Activated CD4-positive, CD25-positive, alpha-beta regulatory T cell treated with anti-CD3 and anti-CD28 coated beads, Interleukin-2, amount 50 U/mL, for 16 hours (primary cell): ENCODE results near the gene SIRT4.
"Not testable (repeated sequence)": the region's sequence is repeated elsewhere in the genome, so short reads cannot be mapped to it uniquely, and the experiment has no call there.

Experiments used
- DNase-seq: peaks from one replicate; pipeline ENCODE4 v3.0.0-alpha.2; 2020; ENCODE audit warnings: low read depth, low spot score

Gene SIRT4

DNA sequence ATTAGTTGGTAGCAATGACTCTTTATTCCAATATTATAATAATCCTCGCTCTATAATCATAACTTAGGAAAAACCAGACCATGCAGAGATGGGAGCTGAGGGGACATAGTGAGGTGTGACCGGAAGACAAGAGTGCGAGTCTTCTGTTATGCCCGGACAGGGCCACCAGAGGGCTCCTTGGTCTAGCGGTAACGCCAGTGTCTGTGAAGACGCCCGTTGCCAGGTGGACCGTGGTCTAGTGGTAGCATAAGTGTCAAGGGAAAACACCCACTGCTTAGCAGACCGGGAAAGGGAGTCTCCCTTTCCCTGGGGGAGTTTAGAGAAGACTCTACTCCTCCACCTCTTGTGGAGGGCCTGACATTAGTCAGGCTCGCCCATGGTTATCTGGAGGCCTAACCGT lies 33.3 kb downstream of the SIRT4 start:
- DNase-seq, result not testable (repeated sequence)

- DNase-seq, result not testable (repeated sequence)
Observed at GRCh38 chr12:120336392-120336791, 34.3 kb downstream of the SIRT4 start.

DNA sequence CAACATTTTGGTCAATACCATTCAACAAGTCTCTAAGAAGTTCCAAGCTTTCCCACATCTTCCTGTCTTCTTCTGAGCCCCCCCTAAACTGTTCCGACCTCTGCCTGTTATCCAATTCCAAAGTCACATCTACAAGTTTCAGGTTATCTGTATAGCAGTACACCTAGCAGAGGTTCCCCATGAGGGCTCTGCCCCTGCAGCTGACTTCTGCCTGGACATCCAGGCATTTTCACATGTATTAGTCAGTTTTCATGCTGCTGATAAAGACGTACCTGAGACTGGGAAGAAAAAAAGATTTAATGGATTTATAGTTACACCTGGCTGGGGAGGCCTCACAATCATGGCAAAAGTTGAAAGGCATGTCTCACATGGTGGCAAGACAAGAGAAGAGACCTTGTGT lies 35.6 kb downstream of the SIRT4 start:
- DNase-seq, result no peak

GRCh38 chr12:120339256-120339655 lies 37.1 kb downstream of the SIRT4 start:
- DNase-seq, result no peak

DNA sequence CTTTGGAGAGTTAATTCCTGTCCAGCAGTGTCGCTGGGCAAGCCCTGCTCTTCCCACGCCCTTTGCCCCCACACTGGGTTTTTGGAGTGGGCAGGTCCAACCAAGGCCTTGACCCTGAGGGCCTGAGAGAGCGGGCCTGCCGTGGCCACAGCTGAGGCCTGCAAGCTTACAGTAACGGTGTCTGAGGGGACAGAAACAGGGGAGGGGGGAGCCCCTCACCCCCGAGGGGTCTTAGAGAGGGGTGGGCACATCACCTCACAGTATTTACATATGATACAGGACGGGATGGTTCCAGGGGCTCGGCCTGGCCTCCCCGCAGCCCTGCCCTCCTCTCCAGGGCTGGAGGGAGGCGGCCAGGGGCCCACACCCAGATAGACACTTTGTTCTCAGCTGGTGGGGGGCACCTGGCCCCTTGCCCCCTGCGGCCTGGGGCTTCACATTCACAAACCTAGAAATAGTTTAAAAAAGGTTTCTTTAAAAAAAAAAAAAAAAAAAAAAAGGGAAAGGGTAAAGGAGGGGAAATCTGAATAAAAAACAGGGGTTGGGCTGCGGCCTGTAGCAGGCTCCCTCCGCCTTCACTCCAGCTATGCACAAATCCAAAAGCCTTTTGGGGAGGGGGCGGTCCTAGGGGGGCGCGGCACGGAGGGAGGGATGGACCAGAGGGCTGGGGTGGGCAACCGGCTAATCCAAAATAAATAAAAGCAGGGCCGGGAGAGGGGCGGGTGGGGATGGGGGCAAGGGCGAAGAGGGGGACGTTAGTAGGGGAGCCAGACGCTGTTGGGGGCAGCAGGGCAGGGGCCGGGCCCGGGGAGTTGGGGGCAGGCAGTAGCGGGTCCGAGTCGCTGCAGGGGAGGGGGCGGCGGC lies 40.3 kb downstream of the SIRT4 start:
- DNase-seq, result no peak

- DNase-seq, result no peak
Observed at GRCh38 chr12:120343039-120343537, 41.0 kb downstream of the SIRT4 start.

DNA sequence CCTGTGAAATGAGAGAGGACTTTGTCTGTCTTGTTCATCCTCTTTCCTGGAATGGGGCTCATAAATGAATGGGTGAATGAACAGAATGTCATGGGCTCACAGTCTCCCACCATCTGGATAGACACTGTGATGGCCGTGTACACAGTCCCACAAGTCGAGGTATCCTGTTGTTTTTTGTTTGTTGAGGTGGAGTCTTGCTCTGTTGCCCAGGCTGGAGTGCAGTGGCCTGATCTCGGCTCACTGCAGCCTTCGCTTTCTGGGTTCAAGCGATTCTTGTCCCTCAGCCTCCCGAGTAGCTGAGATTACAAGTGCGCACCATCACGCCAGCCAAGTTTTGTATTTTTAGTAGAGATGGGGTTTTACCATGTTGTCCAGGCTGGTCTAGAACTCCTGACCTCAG lies 41.6 kb downstream of the SIRT4 start:
- DNase-seq, result no peak

- DNase-seq, result no peak
Observed at GRCh38 chr12:120346031-120346430, 43.9 kb downstream of the SIRT4 start.

DNA sequence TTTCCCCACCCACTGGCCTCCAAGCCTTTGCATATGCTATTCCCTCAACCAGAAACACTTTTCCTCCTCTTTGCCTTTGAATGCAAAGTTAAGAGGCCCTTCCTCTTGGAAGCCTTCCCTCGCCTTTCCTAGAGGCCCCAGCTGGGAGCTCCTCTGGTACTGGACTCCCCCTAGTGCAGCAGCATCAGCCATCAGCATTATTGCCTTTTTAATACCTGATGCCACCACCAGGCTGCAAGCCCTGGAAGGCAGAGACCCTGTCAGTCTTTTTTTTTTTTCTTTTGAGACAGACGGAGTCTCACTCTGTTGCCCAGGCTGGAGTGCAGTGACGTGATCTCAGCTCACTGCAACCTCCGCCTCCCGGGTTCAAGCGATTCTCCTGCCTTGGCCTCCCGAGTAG lies 44.6 kb downstream of the SIRT4 start:
- DNase-seq, result no peak

DNA sequence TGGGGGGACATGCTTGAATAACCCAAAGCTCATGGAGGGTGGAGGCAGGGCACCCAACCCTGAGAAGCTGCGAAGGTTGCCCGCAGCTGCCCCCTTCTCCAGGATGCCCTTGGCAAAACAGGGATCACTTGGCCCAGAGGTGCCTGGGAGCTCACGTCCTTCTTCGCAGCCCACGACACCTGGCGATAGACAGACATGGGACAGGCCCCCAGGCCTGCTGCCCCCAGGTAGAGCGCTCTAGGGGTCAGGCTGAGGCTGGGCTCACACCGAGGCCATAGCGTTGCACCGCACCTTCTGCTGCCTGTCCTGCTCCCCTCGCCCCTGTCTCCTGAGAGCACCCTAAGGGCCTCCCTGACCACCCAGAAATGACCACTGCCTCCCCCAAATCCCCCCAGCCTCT lies 45.6 kb downstream of the SIRT4 start:
- DNase-seq, result no peak

- no peak for DNase-seq
Observed at GRCh38 chr12:120350576-120351350, 48.6 kb downstream of the SIRT4 start.

- no peak for DNase-seq
Observed at GRCh38 chr12:120352117-120352516, 50.0 kb downstream of the SIRT4 start.

GRCh38 chr12:120353136-120353535 lies 51.0 kb downstream of the SIRT4 start:
- no peak for DNase-seq

DNA sequence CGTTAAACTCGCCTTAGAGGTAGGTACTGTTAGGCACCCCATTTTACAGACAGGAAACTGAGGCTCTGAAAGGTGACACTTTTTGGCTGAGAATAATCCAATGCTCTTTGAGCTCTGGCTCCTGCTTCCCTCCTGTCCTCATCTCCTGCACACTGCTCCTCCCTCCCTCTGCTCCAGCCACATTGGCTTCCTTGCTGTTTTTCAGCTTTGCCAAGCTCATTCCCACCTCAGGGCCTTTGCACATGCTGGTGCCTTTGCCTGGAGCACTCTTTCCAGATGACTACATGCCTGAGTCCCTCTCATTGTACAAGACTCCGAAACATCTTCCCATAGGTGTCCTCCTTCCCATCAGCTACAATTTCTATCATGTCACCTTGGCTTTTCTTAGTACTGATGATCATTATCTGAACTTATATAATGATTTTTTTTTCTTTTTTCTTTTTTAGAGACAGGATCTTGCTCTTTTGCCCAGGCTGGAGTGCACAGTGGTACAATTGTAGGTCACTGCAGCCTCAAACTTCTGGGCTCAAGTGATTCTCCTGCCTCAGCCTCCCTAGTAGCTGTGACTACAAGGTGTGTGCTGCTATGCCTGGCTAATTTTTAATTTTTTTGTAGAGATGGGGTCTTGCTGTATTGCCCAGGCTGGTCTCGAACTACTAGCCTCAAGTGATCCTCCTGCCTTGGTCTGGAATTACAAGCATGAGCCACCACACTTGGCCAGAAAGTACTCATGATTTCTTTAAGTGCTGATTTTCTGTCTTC lies 51.6 kb downstream of the SIRT4 start:
- no peak for DNase-seq

GRCh38 chr12:120356567-120357030 lies 54.5 kb downstream of the SIRT4 start:
- peak; percentile 49 for DNase-seq

DNA sequence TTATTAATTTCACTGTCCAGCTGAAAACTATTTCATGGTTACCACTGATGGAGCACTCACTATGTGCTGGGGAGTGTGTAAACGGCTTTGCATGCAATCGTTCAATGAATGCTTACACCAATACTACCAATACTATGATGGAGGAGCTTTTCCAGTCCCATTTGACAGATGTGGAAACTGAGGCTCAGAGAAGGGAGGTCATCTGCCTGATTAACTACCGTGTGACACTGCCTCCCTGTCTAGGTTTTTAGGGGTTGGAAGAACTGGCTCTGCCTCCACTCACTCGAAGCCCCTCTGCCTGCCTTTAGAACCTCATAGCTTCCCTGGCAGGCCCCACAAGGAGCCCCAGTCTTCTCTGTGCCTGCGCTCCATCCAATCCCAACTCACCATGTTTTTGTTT lies 55.0 kb downstream of the SIRT4 start:
- no peak for DNase-seq

DNA sequence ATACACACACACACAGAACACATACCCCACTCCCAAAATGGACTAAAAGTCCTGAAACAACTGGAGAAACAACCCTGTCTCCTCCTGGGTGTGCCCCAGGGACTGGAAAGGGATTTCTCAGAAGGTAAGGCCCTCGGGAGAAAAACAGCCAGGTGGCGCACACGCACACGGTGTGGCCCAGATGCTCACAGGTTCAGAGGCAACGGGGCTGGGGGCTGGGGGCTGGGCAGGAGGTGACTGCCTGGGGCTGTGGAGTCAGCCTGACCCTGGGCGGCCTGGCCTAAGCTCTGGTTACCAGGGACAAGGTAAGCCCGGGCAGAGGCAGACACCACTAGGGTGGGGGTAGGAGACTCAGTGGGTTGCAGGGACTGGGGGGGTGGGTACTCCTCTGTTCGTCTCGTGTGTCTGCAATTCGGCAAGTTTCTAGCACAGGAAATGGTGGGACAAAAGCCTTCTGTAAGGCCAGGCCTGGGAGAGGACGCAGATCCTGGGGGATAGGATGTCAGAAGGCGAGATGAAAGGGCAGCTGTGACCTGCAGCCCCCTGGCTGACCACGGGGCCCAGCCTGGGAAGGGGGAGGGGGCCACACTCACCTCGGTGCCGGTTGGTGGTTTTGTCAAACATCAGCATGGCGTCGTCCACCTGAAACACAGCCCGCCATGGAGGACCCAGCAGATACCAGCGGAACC lies 56.4 kb downstream of the SIRT4 start:
- no peak for DNase-seq

DNA sequence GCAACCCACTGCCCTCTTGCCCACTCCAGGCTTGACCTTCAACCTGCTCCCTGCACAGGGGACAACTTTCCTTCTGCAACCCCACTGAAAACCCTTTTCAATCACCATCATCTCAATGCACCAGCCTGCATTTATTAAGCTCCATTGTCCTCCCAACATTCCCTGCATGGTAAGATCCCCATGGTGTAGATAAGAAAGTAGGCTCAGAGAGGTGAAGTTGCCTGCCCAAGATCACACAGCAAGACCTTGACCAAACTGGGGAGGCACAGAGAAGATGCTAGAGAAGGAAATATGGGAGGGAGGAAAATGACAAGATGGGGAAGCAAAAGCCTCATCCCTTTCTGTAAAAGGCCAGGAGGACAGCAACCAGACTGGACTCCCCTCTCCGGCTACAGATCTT lies 57.0 kb downstream of the SIRT4 start:
- DNase-seq, result no peak

GRCh38 chr12:120361506-120362208 lies 59.5 kb downstream of the SIRT4 start:
- no peak for DNase-seq
